Adipose tissue (tissue), 3 donors: ENCODE results near the gene TM9SF2. TPM values are rescaled to one million over a fixed set of nuclear protein-coding genes. Genes with fewer than 3 reads are reported as not detected.
"Not testable (repeated sequence)": the region's sequence is repeated elsewhere in the genome, so short reads cannot be mapped to it uniquely, and the experiment has no call there.

Experiments
- H3K27ac ChIP-seq: one replicate; pipeline ENCODE4 v1.5.1; 2013; ENCODE audit warnings: low read depth, low read length
- WGBS, 3 donors: extraction: QIAGEN DNeasy Blood & Tissue Kit; methylation state at CpG; one replicate each; pipeline ENCODE4 v1.1.7; 2013; 5-methylcytosine and 5-hydroxymethylcytosine counted together
- polyA plus RNA-seq, 3 donors: library from polyadenylated mRNA; stranded (reverse); fragments of 200-250 nt; gene quantifications; one replicate each; pipeline ENCODE4 v1.2.3, GENCODE V29; 2013
- donor health status: healthy with polysubstance abuse.
- donor health status: Bipolar disorder and iron deficiency.
- donor health status: healthy.

The TM9SF2 gene
- polyA plus RNA-seq, 3 donors = 31.6 to 71.5 (median 57.1) TPM

DNA sequence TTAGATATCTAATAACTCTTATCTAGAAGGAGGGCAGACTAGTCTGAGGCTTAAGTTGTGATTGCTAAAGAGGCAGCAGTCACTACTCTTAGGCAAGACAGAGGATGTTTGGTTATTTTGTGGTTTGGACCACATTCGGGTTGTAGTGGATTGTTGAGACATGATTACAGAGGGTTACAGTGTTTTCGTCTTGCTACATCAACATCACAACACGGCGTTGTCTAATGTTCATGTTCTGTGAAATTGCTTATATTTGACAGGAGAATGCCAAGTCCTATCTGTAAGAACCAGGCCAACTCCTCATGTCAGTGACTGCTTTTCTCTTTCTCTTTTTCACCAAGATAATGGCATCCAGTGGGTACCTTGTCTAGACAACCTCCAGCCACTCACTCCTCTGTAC is 16.8 kb upstream of the TM9SF2 start:
- 48 to 83% (median 65%) methylated on average over 4 of the region's 4 CpGs for WGBS, 3 donors
- H3K27ac ChIP-seq = no peak overlapping the region

DNA sequence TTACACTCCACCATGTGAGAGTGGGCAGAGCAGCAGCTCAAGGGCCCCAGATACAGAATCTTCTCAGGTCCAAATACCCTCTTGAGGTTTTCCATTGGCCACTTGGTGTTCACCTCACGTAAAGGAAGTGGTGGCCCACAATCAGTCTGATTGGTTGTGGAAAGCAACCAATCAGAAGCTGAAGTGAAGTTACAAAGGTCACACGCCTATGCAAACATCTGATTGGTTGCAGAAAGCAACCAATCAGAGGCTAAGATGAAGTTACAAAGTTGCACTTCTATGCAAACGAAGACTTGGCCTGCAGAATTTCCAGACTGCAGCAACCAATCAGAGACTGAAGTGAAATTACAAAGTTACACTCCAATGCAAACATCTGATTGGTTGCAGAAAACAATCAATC is 14.3 kb upstream of the TM9SF2 start:
- WGBS, 3 donors = 80 to 94% (median 93%) methylated on average over 3 of the region's 3 CpGs
- H3K27ac ChIP-seq = no peak overlapping the region

DNA sequence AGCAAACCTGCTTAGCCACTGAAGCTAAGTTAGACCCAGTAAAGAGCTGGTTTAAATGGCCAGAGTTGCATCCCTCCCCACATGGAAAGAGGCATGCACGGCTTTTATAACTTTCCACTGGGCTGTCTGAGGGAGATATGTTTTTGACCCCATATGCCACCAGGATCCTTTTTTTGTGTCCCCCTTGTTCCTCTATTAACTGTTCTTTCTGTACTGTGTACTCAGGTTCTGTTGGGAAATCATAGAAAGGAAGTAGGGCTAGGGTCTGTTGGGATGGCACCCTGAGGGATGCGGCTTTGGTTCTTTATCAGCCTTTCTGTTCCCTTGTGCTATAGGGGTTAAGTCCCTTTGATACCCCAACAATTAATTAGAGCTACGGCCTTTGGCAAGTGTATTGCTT is 12.2 kb upstream of the TM9SF2 start:
- WGBS, 3 donors = 59 to 73% (median 68%) methylated on average over 3 of the region's 3 CpGs
- no peak overlapping the region for H3K27ac ChIP-seq

DNA sequence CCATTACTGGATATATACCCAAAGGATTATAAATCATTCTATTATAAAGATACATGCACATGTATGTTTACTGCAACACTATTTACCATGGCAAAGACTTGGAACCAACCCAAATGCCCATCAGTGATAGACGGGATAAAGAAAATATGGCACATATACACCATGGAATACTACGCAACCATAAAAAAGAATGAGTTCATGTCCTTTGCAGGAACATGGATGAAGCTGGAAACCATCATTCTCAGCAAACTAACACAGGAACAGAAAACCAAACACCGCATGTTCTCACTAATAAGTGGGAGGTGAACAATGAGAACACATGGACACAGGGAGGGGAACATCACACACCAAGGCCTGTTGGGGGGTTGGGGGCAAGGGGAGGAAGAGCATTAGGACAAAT is 9.5 kb upstream of the TM9SF2 start:
- not testable (repeated sequence) for H3K27ac ChIP-seq
- 87 to 96% (median 94%) methylated on average over 3 of the region's 3 CpGs for WGBS, 3 donors

DNA sequence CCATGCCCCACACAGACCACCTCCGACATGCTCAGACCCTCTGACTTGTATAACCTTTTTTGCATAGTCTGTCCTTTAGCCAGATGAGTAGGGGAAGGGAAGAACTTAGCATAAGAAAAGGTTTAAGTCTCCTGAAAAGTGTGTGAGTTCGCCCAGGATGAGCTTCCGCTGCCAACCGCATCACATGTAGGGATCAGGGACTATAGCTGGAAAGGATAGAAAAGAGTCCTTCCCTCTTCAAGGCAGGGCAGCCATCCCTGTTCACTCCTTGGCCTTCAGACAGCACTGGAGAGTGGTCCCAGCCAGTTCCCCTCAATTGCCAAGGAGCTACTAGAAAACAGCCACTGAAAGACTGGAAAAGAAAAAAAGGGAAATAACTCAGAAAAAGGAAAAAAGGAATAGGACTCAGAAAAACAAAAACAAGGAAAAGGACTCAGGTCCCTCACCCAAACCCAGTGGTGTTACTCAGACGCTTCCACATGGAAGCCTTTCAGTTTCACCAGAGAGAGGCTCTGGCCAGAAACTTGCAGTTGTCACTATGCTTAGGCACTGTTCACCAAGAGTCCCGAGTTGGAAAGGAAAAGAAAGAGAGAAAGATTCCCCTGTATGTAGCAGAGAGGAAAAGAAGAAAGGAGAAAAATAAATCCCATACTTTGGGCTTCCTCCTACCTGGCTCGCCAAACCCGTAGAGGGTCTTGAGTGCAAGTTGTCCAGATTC is 5.6 kb upstream of the TM9SF2 start:
- H3K27ac ChIP-seq = no peak overlapping the region
- WGBS, 3 donors = 74 to 89% (median 82%) methylated on average over 8 of the region's 8 CpGs

DNA sequence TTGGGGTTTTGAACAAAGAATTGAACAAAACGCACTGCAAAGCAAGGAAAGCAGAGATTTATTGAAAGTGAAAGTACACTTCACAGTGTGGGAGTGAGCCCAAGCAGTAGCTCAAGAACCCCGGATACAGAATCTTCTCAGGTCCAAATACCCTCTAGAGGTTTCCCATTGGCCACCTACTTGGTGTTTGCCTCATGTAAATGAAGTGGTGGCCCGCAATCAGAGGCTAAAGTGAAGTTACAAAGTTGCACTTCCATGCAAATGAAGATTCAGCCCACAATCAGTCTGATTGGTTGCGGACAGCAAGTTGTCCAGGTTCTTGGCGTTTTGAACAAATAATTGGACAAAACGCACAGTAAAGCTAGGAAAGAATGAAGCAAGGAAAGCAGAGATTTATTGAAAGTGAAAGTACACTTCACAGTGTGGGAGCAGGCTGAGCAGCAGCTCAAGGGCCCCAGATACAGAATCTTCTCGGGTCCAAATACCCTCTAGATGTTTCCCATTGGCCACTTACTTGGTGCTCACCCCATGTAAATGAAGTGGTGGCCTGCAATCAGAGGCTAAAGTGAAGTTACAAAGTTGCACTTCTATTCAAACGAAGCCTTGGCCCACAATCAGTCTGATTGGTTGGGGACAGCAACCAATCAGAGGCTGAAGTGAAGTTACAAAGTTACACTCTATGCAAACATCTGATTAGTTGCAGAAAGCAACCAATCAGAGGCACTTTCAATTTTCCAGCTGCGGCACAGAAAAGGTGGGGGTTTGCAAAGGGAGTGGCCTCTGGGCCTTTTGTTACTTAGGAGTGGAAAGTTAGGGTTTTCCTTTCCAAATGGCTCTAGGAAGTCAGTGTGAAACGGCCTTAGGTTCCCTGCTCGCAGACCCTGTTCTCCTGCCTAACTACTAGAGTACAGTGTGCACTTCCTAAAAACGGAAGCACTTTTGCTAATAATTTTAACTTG is 4.8 kb upstream of the TM9SF2 start:
- H3K27ac ChIP-seq = no peak overlapping the region
- WGBS, 3 donors = 39 to 80% (median 46%) methylated on average over 12 of the region's 12 CpGs

DNA sequence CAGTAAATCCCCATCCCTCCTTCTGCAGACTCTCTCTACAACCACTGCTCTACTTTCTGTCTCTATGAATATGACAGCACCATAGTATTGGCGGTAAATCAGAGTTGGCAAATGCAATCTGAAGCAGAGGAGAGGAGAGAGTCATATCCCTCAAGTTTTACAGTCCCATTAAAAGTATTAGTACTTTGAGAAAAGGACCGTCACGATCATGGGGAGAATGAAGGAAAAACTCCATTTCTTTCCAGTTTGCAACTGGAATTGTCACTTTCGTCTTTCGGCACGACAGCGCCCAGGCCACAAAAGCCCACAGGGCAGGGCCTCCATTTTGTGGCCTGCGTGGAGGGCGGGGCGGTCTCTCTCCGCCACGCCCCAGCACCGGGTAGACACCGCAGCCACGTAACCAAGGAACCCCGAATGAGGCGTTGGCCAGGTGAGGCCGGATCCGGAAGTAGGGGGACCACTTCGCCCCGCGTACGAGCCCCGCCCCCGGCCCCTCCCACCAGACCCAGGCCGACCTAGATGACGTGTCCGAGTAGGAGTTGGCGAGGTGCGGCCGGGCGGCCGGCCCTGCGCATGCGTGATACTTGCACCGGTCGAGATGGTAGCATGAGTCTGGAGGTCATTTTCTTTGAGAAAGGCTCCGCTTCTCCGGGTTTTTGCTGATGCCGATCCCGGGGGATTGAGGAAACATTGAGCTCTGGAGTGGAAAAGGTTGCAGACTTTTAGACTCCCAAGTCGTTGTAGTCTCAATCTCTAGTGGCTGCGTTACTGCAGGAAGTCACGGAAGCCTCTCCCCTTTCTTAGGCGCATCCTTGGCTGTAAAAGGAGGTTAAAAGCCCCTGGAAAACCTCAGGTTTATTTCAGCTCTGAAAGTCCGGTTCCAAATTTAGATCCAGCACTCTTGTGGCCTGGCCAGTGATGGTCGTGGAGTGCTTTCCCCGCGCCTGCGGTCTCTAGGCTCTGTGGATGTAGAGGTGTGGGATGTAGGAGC is 2.8 kb upstream of the TM9SF2 start:
- WGBS, 3 donors = 4 to 6% (median 4%) methylated on average over 50 of the region's 50 CpGs
- no peak overlapping the region for H3K27ac ChIP-seq

DNA sequence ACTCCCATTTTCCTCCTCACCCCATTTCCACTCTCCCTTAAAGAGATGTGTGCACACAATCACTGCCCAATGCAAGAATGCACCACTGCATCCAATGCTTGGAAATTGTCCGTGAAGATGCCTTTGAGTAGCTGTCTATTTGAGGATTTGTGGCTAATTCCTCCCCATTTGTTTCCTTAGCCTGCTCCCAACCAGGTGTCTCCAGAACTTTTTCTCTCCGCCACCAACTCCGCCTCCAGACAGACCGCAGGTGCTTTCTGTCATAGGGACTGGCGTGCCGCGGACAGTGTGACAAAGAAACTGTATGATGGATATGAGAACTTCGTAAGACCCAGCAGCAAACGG is 461 bp upstream of the TM9SF2 start:
- 0 to 1% (median 0%) methylated on average over 9 of the region's 9 CpGs for WGBS, 3 donors
- peak overlapping the region; percentile 68 for H3K27ac ChIP-seq

DNA sequence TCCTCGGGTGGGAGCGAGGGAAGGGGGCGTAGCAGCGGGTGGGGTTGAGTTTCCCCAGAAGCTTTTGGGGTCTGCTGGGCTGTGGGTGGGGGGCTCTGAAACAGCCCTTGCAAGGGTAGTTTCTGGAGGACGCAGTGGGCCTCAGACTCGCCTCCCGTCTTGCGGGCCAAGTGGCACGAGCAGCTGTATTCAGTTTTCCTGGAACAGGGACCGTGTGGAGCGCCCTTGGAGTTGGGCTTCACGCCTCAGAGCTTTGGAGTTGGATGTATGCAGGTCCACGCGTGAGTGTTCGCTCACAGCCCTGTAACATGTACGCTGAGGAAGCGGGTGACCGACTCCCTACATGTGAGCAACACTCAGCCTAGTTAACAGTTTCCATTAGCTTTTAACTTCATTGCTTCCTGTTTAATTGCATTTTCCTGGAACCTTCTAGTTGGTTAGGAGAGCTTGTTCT is 603 bp downstream of the TM9SF2 start:
- peak overlapping the region; percentile 75 for H3K27ac ChIP-seq
- 0 to 1% (median 0%) methylated on average over 18 of the region's 18 CpGs for WGBS, 3 donors

DNA sequence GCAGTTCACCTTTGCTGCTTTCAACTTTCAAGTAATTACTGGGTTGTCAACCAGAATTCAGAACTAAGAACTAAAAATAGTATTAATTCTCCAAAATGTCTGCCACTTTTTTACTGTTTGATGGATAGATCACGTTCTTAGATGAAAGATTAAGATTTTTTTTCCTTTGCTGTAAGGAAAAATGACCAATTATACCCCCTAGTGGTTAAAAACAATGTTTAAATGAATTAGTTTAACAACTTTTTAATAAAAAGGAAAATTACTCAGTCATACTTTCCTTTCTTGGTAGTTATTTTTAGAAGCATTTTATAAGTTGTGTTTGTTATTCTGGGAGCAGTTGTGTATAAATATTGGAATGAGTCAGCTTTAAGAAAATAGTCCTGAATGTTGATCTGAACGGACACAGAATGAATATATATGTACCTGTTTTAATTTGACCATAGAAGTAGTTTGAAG is 4.6 kb downstream of the TM9SF2 start:
- H3K27ac ChIP-seq = no peak overlapping the region
- WGBS, 3 donors = 20 to 36% (median 26%) methylated on average over 2 of the region's 2 CpGs

DNA sequence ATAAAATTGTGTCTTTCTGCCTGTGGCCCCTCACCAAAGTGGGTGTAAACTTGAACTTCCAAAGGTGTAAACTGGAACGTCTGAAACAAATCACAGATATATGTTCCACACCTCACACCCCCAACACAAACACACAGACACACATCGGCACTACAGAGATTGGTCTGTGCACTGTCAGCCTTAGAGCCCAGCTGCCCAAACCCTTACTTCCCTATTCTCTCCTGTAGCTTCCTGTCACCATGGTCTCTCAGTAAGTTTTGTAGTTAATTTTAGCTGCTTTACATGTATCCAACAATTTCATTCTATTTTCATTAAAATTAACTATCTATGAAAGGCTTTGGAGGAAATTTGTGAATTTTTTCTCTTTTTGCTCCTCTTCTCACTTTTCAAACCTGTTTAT is 5.4 kb downstream of the TM9SF2 start:
- WGBS, 3 donors = 22 to 33% (median 24%) methylated on average over 2 of the region's 2 CpGs
- H3K27ac ChIP-seq = no peak overlapping the region

DNA sequence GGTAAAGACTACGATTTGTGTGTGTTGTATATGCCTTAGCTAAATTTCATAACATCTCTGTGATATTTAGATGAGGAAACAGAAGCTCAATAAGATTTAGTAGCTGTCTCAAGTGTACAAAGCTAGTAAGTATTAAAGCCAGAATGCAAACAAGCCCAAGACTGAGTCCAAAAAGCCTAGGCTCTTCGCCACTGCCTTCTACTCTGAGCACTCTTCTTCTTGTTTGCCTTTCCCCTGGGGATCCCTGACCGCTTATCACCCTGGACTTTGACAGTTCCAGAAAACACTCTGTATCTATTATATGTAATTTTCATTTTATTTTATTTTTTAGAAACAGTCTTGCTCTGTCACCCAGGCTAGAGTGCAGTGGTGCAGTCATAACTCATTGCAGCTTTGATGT is 5.8 kb downstream of the TM9SF2 start:
- no peak overlapping the region for H3K27ac ChIP-seq
- WGBS, 3 donors = 58 to 60% (median 60%) methylated on average over 3 of the region's 3 CpGs

DNA sequence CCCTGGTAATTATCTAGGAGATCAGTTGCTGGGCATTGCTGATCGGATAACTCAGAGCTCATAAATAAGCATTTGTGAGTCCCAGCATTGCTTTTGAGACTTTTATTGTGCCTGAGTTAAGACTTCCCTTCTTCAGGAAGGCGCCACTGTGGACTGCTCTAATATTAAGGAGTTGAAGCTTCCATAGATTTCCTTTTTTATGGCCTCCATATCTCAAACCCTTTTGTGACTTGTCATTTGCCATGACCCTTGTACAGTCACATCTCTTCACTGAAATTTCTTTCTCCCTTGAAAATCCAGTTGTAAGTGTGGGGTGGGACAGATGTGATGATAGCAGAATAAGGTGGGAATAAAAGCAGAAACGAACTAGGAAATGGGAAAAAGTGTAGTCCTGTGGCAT is 6.3 kb downstream of the TM9SF2 start:
- no peak overlapping the region for H3K27ac ChIP-seq
- 78 to 79% (median 79%) methylated on average over 3 of the region's 3 CpGs for WGBS, 3 donors

DNA sequence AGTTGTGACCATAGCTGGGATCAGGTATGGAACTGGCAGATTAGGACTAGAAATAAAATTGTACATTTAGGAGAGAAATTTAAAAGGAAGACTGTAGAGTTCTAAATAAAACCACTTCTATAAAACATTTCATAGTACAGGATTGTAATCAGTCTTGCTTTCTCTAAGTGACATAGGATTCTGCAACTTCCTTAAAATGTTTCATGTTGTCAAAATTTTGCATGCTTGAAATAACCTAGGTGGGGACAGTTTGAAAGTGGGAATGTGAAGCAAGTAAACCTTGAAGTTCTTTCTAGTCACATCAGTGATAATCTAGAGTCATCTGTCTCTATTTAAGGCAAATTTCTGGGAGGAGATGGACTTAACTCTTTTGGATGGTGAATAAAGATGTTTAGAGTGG is 6.7 kb downstream of the TM9SF2 start:
- no peak overlapping the region for H3K27ac ChIP-seq

DNA sequence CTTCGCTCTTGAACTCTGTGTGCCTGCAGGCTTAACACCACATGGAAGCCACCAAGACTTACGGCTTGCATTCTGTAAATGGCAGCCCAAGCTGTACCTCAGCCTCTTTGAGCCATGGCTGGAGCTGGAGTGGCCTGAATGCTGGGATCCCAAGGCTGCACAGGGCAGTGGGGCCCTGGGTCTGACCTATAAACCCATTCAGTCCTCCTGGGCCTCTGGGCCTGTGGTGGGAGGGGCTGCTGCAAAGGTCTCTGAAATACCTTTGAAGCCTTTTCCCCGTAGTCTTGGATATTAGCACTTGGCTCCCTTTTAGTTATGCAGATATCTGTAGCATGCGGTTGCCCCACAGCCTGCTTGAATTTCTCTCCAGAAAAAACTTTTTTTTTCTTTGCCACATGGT is 8.2 kb downstream of the TM9SF2 start:
- no peak overlapping the region for H3K27ac ChIP-seq
- WGBS, 3 donors = 96 to 99% (median 96%) methylated on average over 4 of the region's 4 CpGs

DNA sequence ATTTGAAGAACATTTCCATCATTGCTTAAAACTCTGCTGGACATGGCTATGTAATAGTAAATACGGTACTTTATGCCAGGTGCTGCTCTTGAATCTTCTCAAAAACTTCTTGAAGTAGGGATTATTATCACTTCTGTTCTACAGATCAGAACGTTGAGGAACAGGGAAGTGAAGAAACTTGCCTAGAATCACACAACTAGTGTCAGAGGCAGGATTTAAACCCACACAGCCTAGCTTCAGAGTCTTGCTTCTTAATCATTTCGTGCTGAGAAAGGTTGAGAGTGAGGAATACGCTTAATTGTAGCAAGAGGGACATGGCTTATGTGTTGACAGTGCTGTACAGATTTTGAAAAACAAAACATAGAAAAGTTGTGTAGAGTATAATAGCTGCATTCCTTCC is 13.5 kb downstream of the TM9SF2 start:
- 69 to 82% (median 77%) methylated on average over 4 of the region's 4 CpGs for WGBS, 3 donors

DNA sequence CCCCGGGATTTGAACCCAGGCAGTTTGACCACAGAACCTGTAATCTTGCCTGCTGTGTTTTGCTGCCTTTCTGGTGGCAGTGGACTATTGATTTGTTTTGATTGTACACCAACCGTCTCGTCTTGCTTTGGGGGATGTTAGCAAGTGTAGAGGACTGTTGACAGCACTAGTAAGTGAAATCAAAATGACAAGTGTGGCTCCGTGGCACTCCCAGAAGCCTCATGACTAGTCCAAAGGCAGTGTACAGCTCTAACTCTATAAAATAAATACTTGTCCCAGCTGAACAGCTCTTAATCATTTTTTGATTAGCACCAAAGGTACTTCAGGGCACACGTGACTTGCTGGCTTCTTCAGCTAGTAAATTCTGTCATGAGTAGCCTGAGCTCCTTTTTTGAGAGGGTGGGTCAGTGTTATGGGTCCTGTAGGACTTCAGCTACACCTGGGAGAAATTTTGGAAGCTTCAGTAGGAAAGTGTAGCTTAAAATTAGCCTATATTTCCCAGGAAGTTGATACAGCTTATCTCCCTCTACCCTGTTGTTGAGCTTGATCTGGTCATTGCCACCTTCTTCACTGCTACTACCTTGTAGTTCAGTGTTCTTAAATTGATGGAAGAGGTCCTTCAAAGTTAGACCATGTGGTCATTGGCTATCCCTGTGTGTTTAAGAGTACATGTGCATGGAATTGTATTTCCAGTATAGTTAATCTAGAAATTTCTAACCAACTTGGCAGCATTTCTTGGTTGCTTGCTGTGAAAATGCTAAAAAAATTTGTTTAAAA is 15.1 kb downstream of the TM9SF2 start:
- WGBS, 3 donors = 43 to 84% (median 79%) methylated on average over 5 of the region's 5 CpGs
- H3K27ac ChIP-seq = no peak overlapping the region

More for the DNA sequence above, 13.5 kb downstream of the TM9SF2 start:
- no peak overlapping the region for H3K27ac ChIP-seq

DNA sequence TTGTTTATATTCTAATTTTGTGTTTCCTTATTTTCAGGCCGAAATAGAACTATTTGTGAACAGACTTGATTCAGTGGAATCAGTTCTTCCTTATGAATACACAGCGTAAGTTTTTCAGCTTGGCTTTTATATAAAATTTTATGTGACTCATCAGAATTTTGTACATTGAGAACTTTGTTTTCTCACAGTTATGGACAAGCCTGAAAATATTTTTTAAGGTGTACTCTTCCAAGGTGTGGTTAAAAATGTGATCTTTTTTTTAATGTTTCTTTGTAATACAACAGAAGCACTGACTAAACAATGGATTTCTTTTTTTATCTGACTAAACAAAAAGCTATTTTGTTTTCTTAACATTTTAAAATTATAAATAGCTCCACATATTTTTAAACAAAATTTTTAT is 16.3 kb downstream of the TM9SF2 start:
- H3K27ac ChIP-seq = no peak overlapping the region
- WGBS, 3 donors = 83 to 94% (median 91%) methylated on average over 2 of the region's 2 CpGs
